DOHH2 (cell line): Measurements from ENCODE around the gene DDX54.
A peak's percentile ranks its signal among the peaks of the same experiment; 100 is the strongest.

Experiments
- H3F3A ChIP-seq: fragments of 200-600 bp; sonication (generic), shearing (Covaris generic); 2 replicates; pipeline ENCODE4 v1.6.0; 2016; ENCODE audit warnings: antibody characterized with exemption, mild to moderate bottlenecking; ENCODE audit not compliant: control insufficient read depth, insufficient read depth
- H3K27ac ChIP-seq: fragments of 200-600 bp; sonication (generic); 2 replicates; pipeline ENCODE4 v1.5.1; 2014; ENCODE audit warnings: low read depth, mild to moderate bottlenecking, low read length, moderate library complexity
- H3K27me3 ChIP-seq: fragments of 200-600 bp; sonication (generic); 2 replicates; pipeline ENCODE4 v1.6.1; 2014; ENCODE audit warnings: mild to moderate bottlenecking, low read length, mixed read lengths; ENCODE audit not compliant: control insufficient read depth
- H3K36me3 ChIP-seq: fragments of 200-600 bp; sonication (generic); 2 replicates; pipeline ENCODE4 v1.6.1; 2014; ENCODE audit warnings: mild to moderate bottlenecking, low read length, moderate library complexity, mixed read lengths; ENCODE audit not compliant: control insufficient read depth
- H3K4me1 ChIP-seq: fragments of 200-600 bp; sonication (generic); 2 replicates; pipeline ENCODE4 v1.6.1; 2014; ENCODE audit warnings: mild to moderate bottlenecking, low read length, mixed read lengths; ENCODE audit not compliant: control insufficient read depth
- H3K4me2 ChIP-seq: fragments of 200-600 bp; sonication (generic); 2 replicates; pipeline ENCODE4 v1.6.0; 2014; ENCODE audit warnings: mild to moderate bottlenecking, low read length, moderate library complexity
- H3K4me3 ChIP-seq: fragments of 200-600 bp; sonication (generic); 2 replicates; pipeline ENCODE4 v1.5.1; 2014; ENCODE audit warnings: mild to moderate bottlenecking, low read length, mixed read lengths
- H3K79me2 ChIP-seq: fragments of 200-600 bp; sonication (generic); 2 replicates; pipeline ENCODE4 v1.6.1; 2014; ENCODE audit warnings: mild to moderate bottlenecking, low read length, mixed read lengths; ENCODE audit not compliant: control insufficient read depth
- H3K9me2 ChIP-seq: fragments of 200-600 bp; sonication (generic); replicated peaks from 2 replicates; pipeline ENCODE4 v1.6.1; 2014; ENCODE audit warnings: mild to moderate bottlenecking, low read length, mixed read lengths; ENCODE audit not compliant: control insufficient read depth
- H3K9me3 ChIP-seq: fragments of 200-600 bp; sonication (generic); 2 replicates; pipeline ENCODE4 v1.6.1; 2014; ENCODE audit warnings: antibody characterized with exemption, low read length, mixed read lengths; ENCODE audit not compliant: control insufficient read depth, insufficient read depth
- H4K20me1 ChIP-seq: fragments of 200-600 bp; sonication (generic); 2 replicates; pipeline ENCODE4 v1.6.0; 2014; ENCODE audit warnings: low read depth, mild to moderate bottlenecking, antibody characterized with exemption, low read length, moderate library complexity; ENCODE audit not compliant: control insufficient read depth, insufficient read depth
- CTCF ChIP-seq: fragments of 200-600 bp; sonication (generic); IDR thresholded peaks from one replicate; pipeline ENCODE4 v1.5.1; 2014; ENCODE audit warnings: antibody characterized with exemption, mild to moderate bottlenecking, low read depth, low read length; ENCODE audit not compliant: poor library complexity, severe bottlenecking
- EZH2phosphoT487 ChIP-seq: fragments of 200-600 bp; sonication (generic); IDR thresholded peaks from 2 replicates; pipeline ENCODE4 v1.6.1; 2017; ENCODE audit warnings: borderline replicate concordance, mild to moderate bottlenecking, antibody characterized with exemption, low read length, moderate library complexity, mixed read lengths

Gene DDX54

GRCh38 chr12:113230315-113231234 is 45.3 kb upstream of the DDX54 start:
- Histone ChIP-seq H3F3A (peaks cover 31% of the 10 kb centered on the region), H3K4me3 (peak overlapping the region; percentile 19), H3K79me2 (peaks cover 80% of the 10 kb centered on the region), H3K36me3 (peaks cover 94% of the 10 kb centered on the region), H3K27ac (peak overlapping the region; percentile 83), H3K27me3 (no peaks in the 10 kb centered on the region), H3K9me2 (no peaks in the 10 kb centered on the region), H3K4me2 (peak overlapping the region; percentile 45), H3K9me3 (no peaks in the 10 kb centered on the region), H4K20me1 (no peaks in the 10 kb centered on the region), H3K4me1 (peaks cover 95% of the 10 kb centered on the region)
- TF ChIP-seq EZH2phosphoT487 (no peak), CTCF (no peak)

GRCh38 chr12:113228394-113229028 is 43.2 kb upstream of the DDX54 start:
- Histone ChIP-seq H3K27me3 (no peaks in the 10 kb centered on the region), H3K79me2 (peaks cover 79% of the 10 kb centered on the region), H4K20me1 (no peaks in the 10 kb centered on the region), H3K36me3 (peaks cover 77% of the 10 kb centered on the region), H3K27ac (peak overlapping the region; percentile 83), H3K9me2 (no peaks in the 10 kb centered on the region), H3F3A (peaks cover 38% of the 10 kb centered on the region), H3K4me1 (peaks cover 92% of the 10 kb centered on the region), H3K9me3 (no peaks in the 10 kb centered on the region), H3K4me2 (peak overlapping the region; percentile 45), H3K4me3 (peak overlapping the region; percentile 19)
- TF ChIP-seq CTCF (no peak), EZH2phosphoT487 (no peak)

- H3K4me2 ChIP-seq = peak overlapping the region; percentile 45; the same call in 1 of the 2 replicates
- no peaks in the 10 kb centered on the region for H4K20me1 ChIP-seq
- no peaks in the 10 kb centered on the region for H3K9me3 ChIP-seq
- H3F3A ChIP-seq = peaks cover 42% of the 10 kb centered on the region
- H3K4me1 ChIP-seq = peaks cover 89% of the 10 kb centered on the region
- peaks cover 74% of the 10 kb centered on the region for H3K36me3 ChIP-seq
- H3K4me3 ChIP-seq = no peak overlapping the region
- TF ChIP-seq EZH2phosphoT487 (no peak), CTCF (no peak)
- no peaks in the 10 kb centered on the region for H3K9me2 ChIP-seq
- peak overlapping the region; percentile 83 for H3K27ac ChIP-seq
- peaks cover 79% of the 10 kb centered on the region for H3K79me2 ChIP-seq
- no peaks in the 10 kb centered on the region for H3K27me3 ChIP-seq
These were observed 42.6 kb upstream of the DDX54 start for GRCh38 chr12:113227686-113228391.
